Activated B cell treated with CpG ODN at 0.5 μM for 24 hours (primary cell): ENCODE data around the gene HOXB7. TPM values are rescaled to one million over a fixed set of nuclear protein-coding genes. Genes with fewer than 3 reads are reported as not detected.

ENCODE experiments used
- ATAC-seq: fragments of 200-7000 bp; cut with Tn5 transposase; one replicate; pipeline ENCODE4 v1.10.0; 2021; ENCODE audit warnings: low read depth, mild to moderate bottlenecking, moderate library complexity
- CTCF ChIA-PET: fragments of 350-600 bp; sonication (Branson Sonifier 250); formaldehyde crosslinking; loops from one replicate; lab custom pipeline; 2021; ENCODE audit warnings: antibody characterized with exemption; lab: Charles Lee
- POLR2A ChIA-PET: fragments of 350-600 bp; sonication (Branson Sonifier 250); formaldehyde crosslinking; loops from one replicate; lab custom pipeline; 2021; ENCODE audit warnings: antibody characterized with exemption; lab: Charles Lee
- DNase-seq: peaks from one replicate; pipeline ENCODE4 v3.0.0; 2022
- H3K27ac Mint-ChIP-seq: one replicate; pipeline ENCODE4 v1.8.0; 2020; ENCODE audit warnings: mixed read lengths
- H3K27me3 Mint-ChIP-seq: one replicate; pipeline ENCODE4 v1.8.0; 2021; ENCODE audit warnings: mixed read lengths
- H3K36me3 Mint-ChIP-seq: one replicate; pipeline ENCODE4 v1.8.0; 2021; ENCODE audit warnings: low read depth, mixed read lengths
- H3K4me1 Mint-ChIP-seq: one replicate; pipeline ENCODE4 v1.8.0; 2021; ENCODE audit warnings: mixed read lengths
- H3K4me3 Mint-ChIP-seq: one replicate; pipeline ENCODE4 v1.8.0; 2020; ENCODE audit warnings: mild to moderate bottlenecking, mixed read lengths
- H3K9me3 Mint-ChIP-seq: one replicate; pipeline ENCODE4 v1.8.0; 2020; ENCODE audit warnings: mixed read lengths
- intact Hi-C: fragments of 100-400 bp; cut with micrococcal nuclease; formaldehyde crosslinking; loops from one replicate; pipeline ENCODE4 v1.15.1; 2024
- total RNA-seq: library from RNA; stranded (reverse); gene quantifications from 2 replicates; pipeline ENCODE4 v1.2.3, GENCODE V29; 2022
- TF ChIP-seq, protein P1 (sequence below): fragments of 200-600 bp; IDR thresholded peaks from one replicate; pipeline ENCODE4 v1.8.0; 2022; ENCODE audit warnings: antibody characterized with exemption, mild to moderate bottlenecking

Gene HOXB7
- total RNA-seq, 1 donor from 2014 or later, result 0.60 TPM

DNA sequence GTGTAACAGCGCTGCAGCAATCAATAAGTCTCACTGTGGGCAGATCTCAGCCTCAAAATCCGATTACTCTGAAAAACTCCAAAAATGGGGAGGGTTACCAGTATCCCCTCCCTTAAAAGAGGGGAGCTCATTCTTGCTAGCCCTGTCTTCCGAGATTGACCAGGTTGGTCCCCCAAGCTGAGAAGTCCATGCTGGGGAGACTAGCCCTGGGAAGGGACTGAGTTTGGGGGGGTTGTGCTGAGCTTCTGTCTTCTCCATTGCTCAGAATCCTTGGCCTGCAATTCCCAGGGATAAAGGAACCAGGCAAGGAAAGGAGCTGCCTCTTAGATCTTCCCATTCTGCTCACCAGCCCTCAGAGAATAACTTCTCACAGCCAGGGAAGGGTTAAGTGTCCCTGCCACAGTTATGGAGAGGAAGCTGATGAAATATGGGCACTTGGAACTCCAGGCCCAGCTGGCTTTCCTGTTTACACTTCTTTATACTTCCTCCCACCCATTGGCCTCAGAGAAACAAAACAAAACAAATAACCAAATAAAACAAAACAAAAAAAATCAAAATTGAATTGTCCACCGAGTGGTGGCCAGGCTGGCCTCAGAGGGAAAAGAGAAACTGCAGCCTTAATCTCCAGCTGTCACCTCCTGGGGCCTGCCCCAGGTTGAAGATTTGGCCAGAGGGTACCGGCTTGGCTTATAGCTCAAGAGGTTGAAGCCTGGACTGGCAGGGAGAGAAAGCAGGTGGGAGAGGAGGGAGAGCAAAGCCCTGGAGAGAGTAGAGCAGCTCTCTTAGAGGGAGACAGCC lies 23.3 kb downstream of the HOXB7 start:
- no peak for DNase-seq
- peaks cover 43% of the 10 kb centered on the region for H3K4me1 Mint-ChIP-seq
- POLR2A ChIA-PET, result no interaction called here
- H3K27me3 Mint-ChIP-seq, result peaks cover 86% of the 10 kb centered on the region
- peak overlapping the region; percentile 28 for H3K4me3 Mint-ChIP-seq
- intact Hi-C loops, result no loop called here
- H3K27ac Mint-ChIP-seq, result no peak overlapping the region
- TF ChIP-seq, protein P1, sequence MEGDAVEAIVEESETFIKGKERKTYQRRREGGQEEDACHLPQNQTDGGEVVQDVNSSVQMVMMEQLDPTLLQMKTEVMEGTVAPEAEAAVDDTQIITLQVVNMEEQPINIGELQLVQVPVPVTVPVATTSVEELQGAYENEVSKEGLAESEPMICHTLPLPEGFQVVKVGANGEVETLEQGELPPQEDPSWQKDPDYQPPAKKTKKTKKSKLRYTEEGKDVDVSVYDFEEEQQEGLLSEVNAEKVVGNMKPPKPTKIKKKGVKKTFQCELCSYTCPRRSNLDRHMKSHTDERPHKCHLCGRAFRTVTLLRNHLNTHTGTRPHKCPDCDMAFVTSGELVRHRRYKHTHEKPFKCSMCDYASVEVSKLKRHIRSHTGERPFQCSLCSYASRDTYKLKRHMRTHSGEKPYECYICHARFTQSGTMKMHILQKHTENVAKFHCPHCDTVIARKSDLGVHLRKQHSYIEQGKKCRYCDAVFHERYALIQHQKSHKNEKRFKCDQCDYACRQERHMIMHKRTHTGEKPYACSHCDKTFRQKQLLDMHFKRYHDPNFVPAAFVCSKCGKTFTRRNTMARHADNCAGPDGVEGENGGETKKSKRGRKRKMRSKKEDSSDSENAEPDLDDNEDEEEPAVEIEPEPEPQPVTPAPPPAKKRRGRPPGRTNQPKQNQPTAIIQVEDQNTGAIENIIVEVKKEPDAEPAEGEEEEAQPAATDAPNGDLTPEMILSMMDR, result no peak
- no peak for ATAC-seq
- H3K36me3 Mint-ChIP-seq, result no peaks in the 10 kb centered on the region
- CTCF ChIA-PET, result interaction anchor here (0.8 to 2.9 kb wide), 8 partner anchors 25 to 279 kb away, joined by 3 to 13 read pairs (median 3); no protein-coding TSS in a partner anchor
- H3K9me3 Mint-ChIP-seq, result no peaks in the 10 kb centered on the region

DNA sequence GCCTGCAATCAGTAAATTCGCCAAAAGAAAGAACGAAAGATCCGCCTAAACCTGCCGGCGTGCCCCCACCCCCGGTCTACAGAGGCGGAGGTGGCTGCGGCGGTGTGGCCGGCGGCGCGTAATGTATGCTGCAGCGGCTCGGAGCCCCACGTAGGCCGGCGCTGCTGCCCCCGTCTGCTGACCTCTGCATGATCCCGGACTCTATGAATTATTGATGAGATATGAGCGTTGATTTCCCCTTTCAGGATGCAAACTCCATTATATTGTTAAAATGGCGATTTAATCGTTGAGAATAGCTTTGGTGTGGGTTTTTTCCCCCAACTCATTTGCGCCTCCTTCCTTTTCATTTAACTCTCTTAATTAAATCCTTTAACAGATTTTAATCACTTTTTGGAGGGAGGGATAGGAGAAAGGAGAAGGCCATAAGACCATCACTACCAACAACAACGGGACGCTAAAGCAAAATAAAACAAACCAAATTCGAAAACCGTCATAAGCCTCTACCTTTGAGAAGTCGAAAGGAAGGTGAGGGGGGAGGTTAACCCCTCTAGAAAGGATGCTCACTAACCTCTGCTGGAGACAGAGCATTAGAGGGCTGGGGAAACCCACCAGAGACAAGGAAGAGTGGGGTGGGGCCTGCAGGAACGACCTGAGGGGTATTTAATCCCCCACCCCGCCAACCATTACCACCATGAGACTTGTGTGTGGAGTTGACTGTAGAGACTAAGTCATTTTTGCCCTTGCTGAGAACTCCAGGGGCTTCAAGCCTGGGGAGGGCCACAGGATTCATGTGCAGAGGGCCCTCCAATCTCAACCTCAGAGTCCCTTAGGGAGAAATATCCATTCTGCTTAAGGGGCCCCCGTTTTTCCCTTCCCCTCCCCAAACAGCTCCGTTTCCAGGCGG lies 24.2 kb downstream of the HOXB7 start:
- Mint-ChIP-seq H3K36me3 (no peaks in the 10 kb centered on the region), H3K4me1 (peaks cover 44% of the 10 kb centered on the region), H3K9me3 (no peaks in the 10 kb centered on the region), H3K27me3 (peaks cover 88% of the 10 kb centered on the region), H3K4me3 (peak overlapping the region; percentile 90), H3K27ac (no peak overlapping the region)
- ATAC-seq (no peak), DNase-seq (no peak)
- TF ChIP-seq, protein P1, result no peak
- ChIA-PET POLR2A (no interaction called here), CTCF (interaction anchor here (1.4 to 2.9 kb wide), 2 partner anchors 94 to 278 kb away, joined by 3 to 13 read pairs; no protein-coding TSS in a partner anchor)
- intact Hi-C loops, result no loop called here

DNA sequence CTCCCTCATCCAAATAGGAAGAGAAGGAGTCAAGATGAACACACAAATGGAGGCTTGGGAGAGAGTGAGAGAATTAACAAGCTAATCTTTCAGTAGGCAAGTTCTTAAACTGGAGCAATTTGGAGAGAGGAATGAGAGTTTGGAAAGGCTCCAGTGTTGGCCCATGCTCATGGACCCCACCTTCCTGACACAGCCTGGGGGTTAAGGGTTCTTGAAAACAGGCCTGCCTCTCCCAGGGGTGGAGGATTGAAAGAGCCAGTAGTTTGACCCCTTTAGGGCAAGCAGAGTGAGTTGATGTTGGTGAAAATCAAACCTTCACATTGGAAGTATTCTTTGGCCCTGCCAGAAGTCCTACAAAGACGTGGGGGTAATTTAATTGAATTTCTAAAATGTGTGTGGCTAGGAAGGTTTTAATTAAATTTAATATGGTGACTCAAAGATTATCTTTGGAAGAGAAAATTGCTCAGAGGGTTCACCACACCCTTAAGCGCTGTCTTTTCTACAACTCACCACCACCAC lies 26.5 kb downstream of the HOXB7 start:
- TF ChIP-seq, protein P1, result no peak
- intact Hi-C loops, result no loop called here
- H3K9me3 Mint-ChIP-seq, result no peaks in the 10 kb centered on the region
- H3K27me3 Mint-ChIP-seq, result peaks cover 86% of the 10 kb centered on the region
- no peak for DNase-seq
- no peak overlapping the region for H3K4me3 Mint-ChIP-seq
- CTCF ChIA-PET, result interaction anchor here (1.0 to 2.5 kb wide), 4 partner anchors 9 to 249 kb away, joined by 4 to 11 read pairs (median 4); partner anchors contain the start of gene HOXB5
- ATAC-seq, result no peak
- H3K36me3 Mint-ChIP-seq, result no peaks in the 10 kb centered on the region
- no peak overlapping the region for H3K27ac Mint-ChIP-seq
- H3K4me1 Mint-ChIP-seq, result peaks cover 44% of the 10 kb centered on the region
- POLR2A ChIA-PET, result no interaction called here

DNA sequence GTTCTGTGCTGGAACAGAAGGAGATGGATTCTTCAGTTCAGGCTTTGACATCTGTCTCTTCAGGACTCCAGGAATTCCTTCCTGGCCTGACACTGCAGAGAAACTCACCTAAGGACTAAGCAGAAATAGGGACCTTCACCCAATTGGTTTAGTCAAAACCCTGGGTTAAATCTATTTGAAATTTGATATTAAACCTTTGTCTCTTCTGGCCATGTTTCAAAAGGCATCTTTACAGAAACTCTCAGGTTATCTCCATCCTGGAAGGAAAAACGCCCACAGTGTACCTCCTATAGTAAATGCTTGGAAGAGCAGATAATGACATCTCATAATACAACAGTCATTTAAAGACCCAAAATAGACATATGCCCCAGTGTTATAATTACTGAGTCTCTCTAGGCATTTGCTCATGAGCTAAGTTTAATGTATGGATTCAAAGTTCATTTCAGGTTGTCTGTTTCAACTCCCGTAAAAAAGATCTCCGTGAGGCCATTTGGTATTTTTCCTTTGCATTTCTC lies 27.1 kb downstream of the HOXB7 start:
- DNase-seq (no peak), ATAC-seq (no peak)
- H3K27ac Mint-ChIP-seq, result no peak overlapping the region
- H3K9me3 Mint-ChIP-seq, result no peaks in the 10 kb centered on the region
- H3K27me3 Mint-ChIP-seq, result peaks cover 87% of the 10 kb centered on the region
- peaks cover 48% of the 10 kb centered on the region for H3K4me1 Mint-ChIP-seq
- no peak overlapping the region for H3K4me3 Mint-ChIP-seq
- intact Hi-C loops, result no loop called here
- TF ChIP-seq, protein P1, result no peak
- ChIA-PET CTCF (interaction anchor here (1.0 to 2.5 kb wide), 4 partner anchors 9 to 248 kb away, joined by 4 to 11 read pairs (median 4); partner anchors contain the start of gene HOXB5), POLR2A (no interaction called here)
- H3K36me3 Mint-ChIP-seq, result peaks cover under 1% of the 10 kb centered on the region
